ENCODE results near the gene UTY. TPM values are rescaled to one million over a fixed set of nuclear protein-coding genes. Genes with fewer than 3 reads are reported as not detected.
A peak's percentile ranks its signal among the peaks of the same experiment; 100 is the strongest.

Gene UTY
- total and polyA plus RNA-seq, 2 of the 8 experiments (the other 6 are each of a cell fraction or from before 2014, with no cell fraction given), result 7.2 to 20.4 TPM

GRCh38 chrY:13435206-13435967, 44.4 kb downstream of the UTY start:
- Histone ChIP-seq H3K9me3 (ENCODE audit: insufficient read depth in 2 of 2, low read depth in 1 of 2, low read length in 1 of 2) (no peaks in the 10 kb centered on the region), H3K14ac (ENCODE audit: insufficient read length) (no peak overlapping the region), H3K4me3 (ENCODE audit: extremely low read depth in 1 of 4, insufficient read depth in 2 of 4, low read depth in 3 of 4, low read length in 4 of 4) (no peak overlapping the region), H2BK120ac (replicated peaks; ENCODE audit: low read depth, low read length) (no peak overlapping the region), H3K36me3 (ENCODE audit: control insufficient read depth in 2 of 4, insufficient read depth in 4 of 4, low read length in 3 of 4) (no peaks in the 10 kb centered on the region; a peak in 1 of 8 replicates), H4K8ac (ENCODE audit: extremely low read depth, insufficient read depth, low read length) (no peak overlapping the region), H3K18ac (ENCODE audit: extremely low read depth, low read length) (no peak overlapping the region), H3K9ac (replicated peaks in 1 of 4; ENCODE audit: extremely low read depth in 1 of 4, low read depth in 3 of 4, low read length in 3 of 4) (no peak overlapping the region), H3K79me1 (ENCODE audit: low read depth, low read length) (no peaks in the 10 kb centered on the region), H3K4me1 (replicated peaks in 1 of 4; ENCODE audit: control insufficient read depth in 3 of 4, insufficient read depth in 4 of 4, low read length in 3 of 4) (peaks cover 1 to 8% (median 6%) of the 10 kb centered on the region in 4 experiments; a peak in 5 of 7 replicates), H2BK15ac (ENCODE audit: low read length) (no peak overlapping the region), H2AK5ac (ENCODE audit: low read depth, low read length) (no peak overlapping the region), H2BK5ac (ENCODE audit: low read depth, low read length) (peak overlapping the region; percentile 44), H2AFZ (ENCODE audit: low read length) (no peak overlapping the region), H2BK12ac (ENCODE audit: low read depth, low read length) (0 out of 2 replicates have a peak overlapping the region, but pooled peaks have one; percentile 75), H3K23ac (ENCODE audit: insufficient read length) (no peak overlapping the region), H3K79me2 (ENCODE audit: control insufficient read depth in 1 of 2, insufficient read depth in 2 of 2, low read length in 2 of 2) (peaks cover 4 to 60% of the 10 kb centered on the region in 2 experiments; a peak in 3 of 4 replicates), H3K56ac (replicated peaks; ENCODE audit: insufficient read length, low read depth, low read length) (no peak overlapping the region), H3K27me3 (replicated peaks in 1 of 4; ENCODE audit: control insufficient read depth in 3 of 4, extremely low read depth in 1 of 4, insufficient read depth in 3 of 4, low read length in 3 of 4) (no peaks in the 10 kb centered on the region), H3K4me2 (ENCODE audit: insufficient read depth in 1 of 2, low read depth in 2 of 2, low read length in 2 of 2) (no peak overlapping the region), H3K27ac (ENCODE audit: low read depth, low read length) (no peak overlapping the region), H3K23me2 (ENCODE audit: low read depth, low read length) (no peaks in the 10 kb centered on the region), H3K4ac (replicated peaks; ENCODE audit: insufficient read length, low read depth, low read length) (no peak overlapping the region), H4K5ac (ENCODE audit: insufficient read length, low read depth, low read length) (no peak overlapping the region), H2BK20ac (ENCODE audit: low read length) (no peak overlapping the region), H4K20me1 (replicated peaks in 1 of 2; ENCODE audit: control insufficient read depth in 1 of 2, insufficient read depth in 2 of 2, low read length in 2 of 2) (peaks cover 0 to 4% of the 10 kb centered on the region in 2 experiments), H4K91ac (replicated peaks; ENCODE audit: insufficient read length, low read length) (no peak overlapping the region)
- POLR2A ChIA-PET (ENCODE audit: partially characterized antibody), result interaction anchor here (1.5 kb wide), 1 partner anchor 269 kb away, joined by 9 read pairs; no protein-coding TSS in a partner anchor
- no peak for FAIRE-seq
- CTCF ChIA-PET (ENCODE audit: partially characterized antibody), result interaction anchor here (0.9 to 2.5 kb wide), 2 partner anchors 23 to 317 kb away, joined by 3 to 7 read pairs; no protein-coding TSS in a partner anchor
- DNase-seq (ENCODE audit: low read depth in 1 of 2, low spot score in 2 of 2), result no peak
- TF ChIP-seq TBP (IDR thresholded peaks at IDR 0.05; ENCODE audit: low read depth, low read length) (no peak), YY1 (IDR thresholded peaks at IDR 0.05; ENCODE audit: low read depth, low read length) (peak; percentile 55; the same call in 1 of the 2 replicates)
- WGBS, 2 experiments (ENCODE audit: extremely low coverage in 1 of 2, insufficient coverage in 1 of 2, insufficient read length in 1 of 2, insufficient replicate concordance in 2 of 2, low coverage in 1 of 2, low lambda C conversion rate in 2 of 2, missing lambda C conversion rate in 1 of 2), result 90% methylated on average over 10 of the region's 22 CpGs; no CpG with 5 or more reads in 1 of the 2 experiments

All from H1 (cell line).